ENCODE results near the gene CHIA. TPM values are rescaled to one million over a fixed set of nuclear protein-coding genes. Genes with fewer than 3 reads are reported as not detected.

Gene CHIA
- total and polyA plus RNA-seq, 9 of the 15 experiments (the other 6 are each of a cell fraction or from before 2014, with no cell fraction given): not detected

- Histone ChIP-seq H3K4me3 (no peak overlapping the region), H2AFZ (ENCODE audit: low read depth, low read length) (no peak overlapping the region), H4K20me1 (replicated peaks; ENCODE audit: control insufficient read depth, insufficient read depth, low read length) (no peaks in the 10 kb centered on the region), H3K36me3 (ENCODE audit: control insufficient read depth, insufficient read depth, low read length) (no peaks in the 10 kb centered on the region), H3K27ac (ENCODE audit: extremely low read depth, low read depth, low read length) (no peak overlapping the region), H3K27me3 (ENCODE audit: control insufficient read depth in 2 of 2, insufficient read depth in 2 of 2, low read length in 2 of 2) (peaks cover 10 to 18% of the 10 kb centered on the region in 2 experiments), H3K4me2 (ENCODE audit: insufficient read depth, low read length) (no peak overlapping the region), H3K9me1 (ENCODE audit: control insufficient read depth, insufficient read depth, low read length) (no peaks in the 10 kb centered on the region), H3K79me2 (ENCODE audit: control insufficient read depth, insufficient read depth, low read length) (no peaks in the 10 kb centered on the region), H3K9ac (ENCODE audit: insufficient read depth in 1 of 2, low read depth in 2 of 2, low read length in 2 of 2) (no peak overlapping the region), H3K9me3 (replicated peaks; ENCODE audit: control insufficient read depth, insufficient read depth, low read depth, low read length) (no peaks in the 10 kb centered on the region), H3K4me1 (replicated peaks in 1 of 2; ENCODE audit: control insufficient read depth in 2 of 2, insufficient read depth in 2 of 2, low read length in 2 of 2) (peaks cover 0 to 3% of the 10 kb centered on the region in 2 experiments; a peak in 2 of 5 replicates)
- ChIA-PET CTCF (ENCODE audit: low intra/inter-chr PET ratio) (no interaction called here), POLR2A (no interaction called here)
- TF ChIP-seq ZNF124 (CRISPR knock-in tag; IDR thresholded peaks at IDR 0.05) (no peak), FOSL1 (tag; conservative IDR thresholded peaks at IDR 0.05) (peak; percentile 50), USF1 (CRISPR knock-in tag; IDR thresholded peaks at IDR 0.05) (no peak)
- BruUV-seq (replicated peaks): no TSS peak
- no peak for ATAC-seq
- intact Hi-C loops (cut with micrococcal nuclease): no loop called here
- no peak for FAIRE-seq
- in situ Hi-C loops (cut with MboI): no loop called here
- DNase-seq (ENCODE audit: extremely low read depth in 1 of 4, low spot score in 3 of 4): no peak
Observed at GRCh38 chr1:111275780-111276433, 14.7 kb upstream of the CHIA start.

GRCh38 chr1:111279144-111279543 lies 11.5 kb upstream of the CHIA start:
- FAIRE-seq: no peak
- Histone ChIP-seq H3K4me2 (ENCODE audit: insufficient read depth, low read length) (no peak overlapping the region), H3K4me1 (replicated peaks in 1 of 2; ENCODE audit: control insufficient read depth in 2 of 2, insufficient read depth in 2 of 2, low read length in 2 of 2) (no peaks in the 10 kb centered on the region; a peak in 1 of 5 replicates), H2AFZ (ENCODE audit: low read depth, low read length) (no peak overlapping the region), H3K79me2 (ENCODE audit: control insufficient read depth, insufficient read depth, low read length) (no peaks in the 10 kb centered on the region), H3K27me3 (ENCODE audit: control insufficient read depth in 2 of 2, insufficient read depth in 2 of 2, low read length in 2 of 2) (peaks cover 4 to 12% of the 10 kb centered on the region in 2 experiments; a peak in 2 of 5 replicates), H3K27ac (ENCODE audit: extremely low read depth, low read depth, low read length) (no peak overlapping the region), H4K20me1 (replicated peaks; ENCODE audit: control insufficient read depth, insufficient read depth, low read length) (no peaks in the 10 kb centered on the region), H3K9me3 (replicated peaks; ENCODE audit: control insufficient read depth, insufficient read depth, low read depth, low read length) (no peaks in the 10 kb centered on the region), H3K4me3 (no peak overlapping the region), H3K9me1 (ENCODE audit: control insufficient read depth, insufficient read depth, low read length) (no peaks in the 10 kb centered on the region), H3K9ac (ENCODE audit: insufficient read depth in 1 of 2, low read depth in 2 of 2, low read length in 2 of 2) (no peak overlapping the region), H3K36me3 (ENCODE audit: control insufficient read depth, insufficient read depth, low read length) (no peaks in the 10 kb centered on the region)
- in situ Hi-C loops (cut with MboI): no loop called here
- no TSS peak for BruUV-seq (replicated peaks)
- no peak for ATAC-seq
- intact Hi-C loops (cut with micrococcal nuclease): no loop called here
- no peak for DNase-seq (ENCODE audit: extremely low read depth in 1 of 4, low spot score in 3 of 4)
- 3% methylated on average over 4 of the region's 4 CpGs for WGBS (ENCODE audit: insufficient coverage, low coverage, missing lambda C conversion rate)
- POLR2A ChIA-PET: no interaction called here
- CTCF ChIA-PET (ENCODE audit: low intra/inter-chr PET ratio): no interaction called here
- no peak for TF ChIP-seq SRSF9 (IDR thresholded peaks at IDR 0.05; ENCODE audit: borderline replicate concordance, low read depth, low read length)
- TF ChIP-seq, protein P1, sequence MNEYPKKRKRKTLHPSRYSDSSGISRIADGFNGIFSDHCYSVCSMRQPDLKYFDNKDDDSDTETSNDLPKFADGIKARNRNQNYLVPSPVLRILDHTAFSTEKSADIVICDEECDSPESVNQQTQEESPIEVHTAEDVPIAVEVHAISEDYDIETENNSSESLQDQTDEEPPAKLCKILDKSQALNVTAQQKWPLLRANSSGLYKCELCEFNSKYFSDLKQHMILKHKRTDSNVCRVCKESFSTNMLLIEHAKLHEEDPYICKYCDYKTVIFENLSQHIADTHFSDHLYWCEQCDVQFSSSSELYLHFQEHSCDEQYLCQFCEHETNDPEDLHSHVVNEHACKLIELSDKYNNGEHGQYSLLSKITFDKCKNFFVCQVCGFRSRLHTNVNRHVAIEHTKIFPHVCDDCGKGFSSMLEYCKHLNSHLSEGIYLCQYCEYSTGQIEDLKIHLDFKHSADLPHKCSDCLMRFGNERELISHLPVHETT (CRISPR knock-in tag; conservative IDR thresholded peaks at IDR 0.05 in 1 of 2, IDR thresholded peaks at IDR 0.05 in 1 of 2): no peak
- no peak for TF ChIP-seq IFI16 (CRISPR knock-in tag; IDR thresholded peaks at IDR 0.05)
- TF ChIP-seq RBM17 (IDR thresholded peaks at IDR 0.05; ENCODE audit: borderline replicate concordance, low read depth, low read length): no peak
- TF ChIP-seq TBP (optimal IDR thresholded peaks at IDR 0.05; ENCODE audit: low read depth, low read length): no peak
- TF ChIP-seq ZFP1 (CRISPR knock-in tag; IDR thresholded peaks at IDR 0.05): no peak
- no peak for TF ChIP-seq POLR3G (IDR thresholded peaks at IDR 0.05; ENCODE audit: extremely low read depth, insufficient read length, insufficient replicate concordance)
- no peak for TF ChIP-seq SRSF3 (IDR thresholded peaks at IDR 0.05; ENCODE audit: insufficient read depth, low read length)
- no peak for TF ChIP-seq ZNF436 (CRISPR knock-in tag; IDR thresholded peaks at IDR 0.05)
